Testis (tissue), 2 donors: ENCODE results near the gene THRB.

Source experiments
- POLR2A ChIP-seq: fragments of 450-650 bp; IDR thresholded peaks from one replicate; pipeline ENCODE4 v1.6.1; 2017; ENCODE audit warnings: antibody characterized with exemption, mild to moderate bottlenecking, moderate library complexity
- TF ChIP-seq, protein P1 (sequence below), 3 experiments: fragments of 450-650 bp in 2 of 3; fragments of 200-600 bp in 1 of 3; sonication (generic) in 1 of 3; IDR thresholded peaks; one replicate each; pipeline ENCODE4 v1.5.1; 2016 to 2019; ENCODE audit warnings: antibody characterized with exemption in 3 of 3, mild to moderate bottlenecking in 2 of 3, moderate library complexity in 1 of 3

DNA sequence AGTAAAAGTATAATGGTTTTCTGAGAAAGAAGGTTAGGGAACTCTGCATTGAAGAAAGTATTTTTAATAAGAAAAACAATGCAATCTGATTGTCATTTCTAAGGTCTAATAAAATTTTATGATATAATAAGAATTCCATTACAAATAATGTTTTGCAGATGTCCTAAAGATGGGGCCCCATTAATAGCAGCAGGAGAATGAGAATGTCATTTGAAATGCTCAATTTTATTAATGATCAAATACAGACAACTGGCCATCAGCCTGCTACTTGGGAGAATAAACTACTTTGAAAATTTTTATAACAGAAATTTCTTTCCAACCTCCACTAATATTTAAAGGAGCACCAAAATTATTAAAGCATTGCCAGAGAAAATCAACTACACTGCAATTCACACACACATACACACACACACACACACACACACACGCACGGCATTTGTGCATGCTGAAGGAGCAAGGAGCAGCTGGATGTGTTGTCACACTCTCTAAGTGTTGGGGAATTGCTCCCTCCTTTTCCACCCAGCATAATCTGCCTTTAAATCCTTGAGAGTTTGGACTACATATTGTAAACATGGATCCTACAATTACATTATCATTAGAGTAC, 109.5 kb downstream of the THRB start:
- TF ChIP-seq, protein P1, sequence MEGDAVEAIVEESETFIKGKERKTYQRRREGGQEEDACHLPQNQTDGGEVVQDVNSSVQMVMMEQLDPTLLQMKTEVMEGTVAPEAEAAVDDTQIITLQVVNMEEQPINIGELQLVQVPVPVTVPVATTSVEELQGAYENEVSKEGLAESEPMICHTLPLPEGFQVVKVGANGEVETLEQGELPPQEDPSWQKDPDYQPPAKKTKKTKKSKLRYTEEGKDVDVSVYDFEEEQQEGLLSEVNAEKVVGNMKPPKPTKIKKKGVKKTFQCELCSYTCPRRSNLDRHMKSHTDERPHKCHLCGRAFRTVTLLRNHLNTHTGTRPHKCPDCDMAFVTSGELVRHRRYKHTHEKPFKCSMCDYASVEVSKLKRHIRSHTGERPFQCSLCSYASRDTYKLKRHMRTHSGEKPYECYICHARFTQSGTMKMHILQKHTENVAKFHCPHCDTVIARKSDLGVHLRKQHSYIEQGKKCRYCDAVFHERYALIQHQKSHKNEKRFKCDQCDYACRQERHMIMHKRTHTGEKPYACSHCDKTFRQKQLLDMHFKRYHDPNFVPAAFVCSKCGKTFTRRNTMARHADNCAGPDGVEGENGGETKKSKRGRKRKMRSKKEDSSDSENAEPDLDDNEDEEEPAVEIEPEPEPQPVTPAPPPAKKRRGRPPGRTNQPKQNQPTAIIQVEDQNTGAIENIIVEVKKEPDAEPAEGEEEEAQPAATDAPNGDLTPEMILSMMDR (IDR thresholded peaks at IDR 0.05), result no peak
- no peak for TF ChIP-seq POLR2A
